GM13976 (cell line): ENCODE results near the gene FOXE1.

Experiments used
- DNase-seq: peaks from one replicate; pipeline ENCODE4 v3.0.0; 2012; ENCODE audit warnings: low spot score
- CTCF ChIP-seq: IDR thresholded peaks from 2 replicates; pipeline ENCODE4 v1.5.1; 2012; ENCODE audit warnings: borderline replicate concordance, mild to moderate bottlenecking; ENCODE audit not compliant: insufficient read depth; ENCODE audit errors: extremely low read depth, missing control alignments, control extremely low read depth
- in situ Hi-C: fragments of 300-500 bp; cut with MboI; formaldehyde crosslinking; loops from one replicate; pipeline ENCODE4 v1.12.0; 2022; ENCODE audit warnings: low sequenced_read_pairs, mixed read lengths, inconsistent platforms; ENCODE audit not compliant: unreplicated experiment

FOXE1 gene

GRCh38 chr9:97873425-97873824 is 20.4 kb downstream of the FOXE1 start:
- TF ChIP-seq CTCF: no peak
- in situ Hi-C loops: no loop called here
- DNase-seq: no peak

GRCh38 chr9:97873882-97874281 is 20.9 kb downstream of the FOXE1 start:
- no peak for DNase-seq
- in situ Hi-C loops: no loop called here
- TF ChIP-seq CTCF: no peak

- DNase-seq: no peak
- in situ Hi-C loops: no loop called here
- TF ChIP-seq CTCF: no peak
Measured at GRCh38 chr9:97874624-97875023, 21.6 kb downstream of the FOXE1 start.

- in situ Hi-C loops: no loop called here
- DNase-seq: no peak
- TF ChIP-seq CTCF: no peak
Measured at GRCh38 chr9:97875111-97875510, 22.1 kb downstream of the FOXE1 start.

- TF ChIP-seq CTCF: no peak
- in situ Hi-C loops: no loop called here
- DNase-seq: no peak
Measured at GRCh38 chr9:97876061-97876460, 23.0 kb downstream of the FOXE1 start.

GRCh38 chr9:97880336-97880735 is 27.3 kb downstream of the FOXE1 start:
- in situ Hi-C loops: no loop called here
- DNase-seq: no peak
- no peak for TF ChIP-seq CTCF
